Thymus (tissue), 11 donors: ENCODE results near the gene ELMO1. TPM values are rescaled to one million over a fixed set of nuclear protein-coding genes. Genes with fewer than 3 reads are reported as not detected.

Experiments used
- DNase-seq, 9 donors: peaks; one replicate each; pipeline ENCODE4 v3.0.0-alpha.2; 2013; ENCODE audit warnings: low spot score in 9 of 9, low read depth in 6 of 9, missing footprints in 1 of 9
- H3K27ac ChIP-seq, 2 donors: one replicate each; pipeline ENCODE4 v1.5.1; 2013; ENCODE audit warnings: control low read depth in 1 of 2, low read depth in 1 of 2, low read length in 1 of 2, mild to moderate bottlenecking in 1 of 2, moderate library complexity in 1 of 2
- H3K27me3 ChIP-seq, 2 donors: one replicate each; pipeline ENCODE4 v1.5.1; 2013; ENCODE audit warnings: low read length in 1 of 2; ENCODE audit not compliant: control insufficient read depth in 2 of 2, insufficient read depth in 1 of 2
- H3K36me3 ChIP-seq, 2 donors: one replicate each; pipeline ENCODE4 v1.5.1; 2013; ENCODE audit warnings: low read length in 1 of 2, mild to moderate bottlenecking in 1 of 2, moderate library complexity in 1 of 2; ENCODE audit not compliant: control insufficient read depth in 2 of 2, insufficient read depth in 2 of 2
- H3K4me1 ChIP-seq, 2 donors: one replicate each; pipeline ENCODE4 v1.5.1; 2013; ENCODE audit warnings: low read length in 2 of 2; ENCODE audit not compliant: control insufficient read depth in 2 of 2, insufficient read depth in 2 of 2
- H3K4me3 ChIP-seq, 2 donors: one replicate each; pipeline ENCODE4 v1.5.1; 2013; ENCODE audit warnings: low read length in 2 of 2, control low read depth in 1 of 2, mild to moderate bottlenecking in 1 of 2
- H3K9me3 ChIP-seq, 2 donors: one replicate each; pipeline ENCODE4 v1.5.1; 2013; ENCODE audit warnings: low read length in 1 of 2, mild to moderate bottlenecking in 1 of 2; ENCODE audit not compliant: control insufficient read depth in 2 of 2, insufficient read depth in 1 of 2
- WGBS: extraction: QIAGEN DNeasy Blood & Tissue Kit; methylation state at CpG from one replicate; pipeline ENCODE4 v1.1.7; 2013; 5-methylcytosine and 5-hydroxymethylcytosine counted together
- polyA plus RNA-seq: library from polyadenylated mRNA; stranded (reverse); fragments of 200-250 nt; gene quantifications from one replicate; pipeline ENCODE4 v1.2.3, GENCODE V29; 2013
- total RNA-seq: library from RNA; stranded (reverse); fragments of 120-200 nt; gene quantifications from one replicate; pipeline ENCODE4 v1.2.4, GENCODE V29; 2013
- donor health status: healthy.

Gene ELMO1
- total and polyA plus RNA-seq, 2 donors: 18.7 to 22.5 TPM

DNA sequence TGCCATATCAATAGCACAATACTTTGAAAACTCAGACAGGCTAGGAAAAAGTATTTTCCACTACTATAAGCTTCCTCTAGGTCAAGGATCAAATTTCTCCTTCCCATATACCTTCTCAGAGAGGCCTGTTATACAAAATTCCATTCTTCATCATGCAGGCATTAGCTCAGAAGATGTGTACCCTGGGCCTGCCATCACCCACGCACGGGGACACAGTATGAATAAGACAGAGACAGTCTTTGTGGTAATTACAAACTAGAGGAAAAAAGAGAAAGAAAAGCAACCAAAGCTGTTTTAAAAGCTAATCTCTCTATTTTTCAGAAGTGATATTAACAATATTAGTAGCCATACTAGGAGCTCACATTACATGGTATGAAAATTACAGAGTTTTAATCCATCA, 487.6 kb downstream of the ELMO1 start:
- Histone ChIP-seq H3K4me3 (no peak overlapping the region), H3K36me3 (no peaks in the 10 kb centered on the region), H3K9me3 (no peaks in the 10 kb centered on the region), H3K27ac (no peak overlapping the region), H3K4me1 (no peaks in the 10 kb centered on the region), H3K27me3 (no peaks in the 10 kb centered on the region)
- DNase-seq: no peak
- 69% methylated on average over 2 of the region's 2 CpGs for WGBS

DNA sequence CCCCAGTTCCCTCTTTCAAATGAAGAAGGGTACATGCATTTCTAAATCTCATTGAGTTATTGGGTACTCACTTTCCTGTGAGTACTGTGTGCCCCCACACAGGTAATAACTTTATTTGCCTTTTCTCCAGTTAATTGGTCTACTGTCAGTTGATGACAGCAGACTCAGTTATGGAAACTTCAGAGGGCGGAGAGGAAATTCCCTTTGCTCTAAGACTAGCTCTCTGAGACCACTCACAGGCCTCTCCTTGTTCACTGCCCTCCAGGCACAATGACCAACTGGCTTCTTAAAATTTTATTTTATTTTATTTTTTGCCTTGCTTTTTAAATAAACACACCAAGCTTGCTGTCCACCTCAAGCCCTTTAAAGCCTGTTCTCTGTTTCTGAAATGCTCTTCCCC, 488.6 kb downstream of the ELMO1 start:
- no peaks in the 10 kb centered on the region for H3K36me3 ChIP-seq
- no peak overlapping the region for H3K4me3 ChIP-seq
- H3K4me1 ChIP-seq: no peaks in the 10 kb centered on the region
- 96% methylated on average over 1 of the region's 1 CpG for WGBS
- H3K9me3 ChIP-seq: no peaks in the 10 kb centered on the region
- no peak for DNase-seq
- no peaks in the 10 kb centered on the region for H3K27me3 ChIP-seq
- H3K27ac ChIP-seq: no peak overlapping the region

- Histone ChIP-seq H3K27me3 (no peaks in the 10 kb centered on the region), H3K36me3 (no peaks in the 10 kb centered on the region), H3K9me3 (no peaks in the 10 kb centered on the region), H3K4me1 (no peaks in the 10 kb centered on the region), H3K4me3 (no peak overlapping the region), H3K27ac (no peak overlapping the region)
- 94% methylated on average over 4 of the region's 4 CpGs for WGBS
- no peak for DNase-seq
Measured at GRCh38 chr7:36958111-36958733, 490.4 kb downstream of the ELMO1 start.

DNA sequence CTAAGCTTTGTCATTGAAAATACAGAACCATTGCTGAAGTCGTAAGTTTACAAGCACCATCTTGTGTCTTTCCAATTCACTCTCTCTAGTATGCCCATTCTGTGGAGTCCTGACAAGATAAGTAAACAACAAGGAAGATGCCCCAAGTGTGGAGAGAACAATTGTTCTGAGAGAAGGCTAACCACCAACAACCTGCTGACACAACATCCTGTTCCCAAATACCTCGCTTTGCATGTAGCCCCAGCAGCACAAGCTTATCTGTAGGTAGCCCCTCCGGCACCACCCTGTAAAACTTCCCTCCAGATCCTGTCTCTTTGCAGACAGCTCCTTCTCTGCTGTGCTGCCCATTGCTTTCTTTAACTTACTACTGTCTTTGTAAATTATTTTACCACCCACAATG, 491.0 kb downstream of the ELMO1 start:
- Histone ChIP-seq H3K27ac (no peak overlapping the region), H3K36me3 (no peaks in the 10 kb centered on the region), H3K4me1 (no peaks in the 10 kb centered on the region), H3K4me3 (no peak overlapping the region), H3K9me3 (no peaks in the 10 kb centered on the region), H3K27me3 (no peaks in the 10 kb centered on the region)
- WGBS: 91% methylated on average over 3 of the region's 3 CpGs
- no peak for DNase-seq

DNA sequence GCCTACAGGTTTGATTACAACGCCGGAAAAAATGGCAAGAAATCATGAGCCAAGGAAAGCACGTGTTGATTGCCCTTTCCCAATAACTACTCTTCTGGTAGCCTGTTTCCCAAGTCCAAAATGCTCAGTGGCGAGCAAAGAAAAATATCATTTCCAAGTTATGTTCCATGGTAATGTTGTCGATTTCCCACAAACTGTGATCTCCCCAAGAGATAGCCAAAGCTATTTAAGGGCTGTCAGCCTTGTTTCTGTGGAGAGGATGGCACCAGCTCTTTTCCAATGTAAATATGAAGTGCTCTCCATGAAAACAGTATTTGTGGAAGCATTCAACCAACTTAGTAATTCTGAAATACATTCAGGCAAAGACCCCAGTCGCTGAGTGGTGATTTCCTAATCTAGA, 491.9 kb downstream of the ELMO1 start:
- Histone ChIP-seq H3K36me3 (no peaks in the 10 kb centered on the region), H3K27me3 (no peaks in the 10 kb centered on the region), H3K4me3 (no peak overlapping the region), H3K27ac (no peak overlapping the region), H3K4me1 (no peaks in the 10 kb centered on the region), H3K9me3 (no peaks in the 10 kb centered on the region)
- DNase-seq: no peak
- 97% methylated on average over 6 of the region's 6 CpGs for WGBS

GRCh38 chr7:36955456-36956129, 493.1 kb downstream of the ELMO1 start:
- 94% methylated on average over 3 of the region's 3 CpGs for WGBS
- Histone ChIP-seq H3K27ac (no peak overlapping the region), H3K4me1 (no peaks in the 10 kb centered on the region), H3K27me3 (no peaks in the 10 kb centered on the region), H3K4me3 (no peak overlapping the region), H3K36me3 (peaks cover 0 to 2% of the 10 kb centered on the region in 2 donors), H3K9me3 (no peaks in the 10 kb centered on the region)
- DNase-seq: no peak

DNA sequence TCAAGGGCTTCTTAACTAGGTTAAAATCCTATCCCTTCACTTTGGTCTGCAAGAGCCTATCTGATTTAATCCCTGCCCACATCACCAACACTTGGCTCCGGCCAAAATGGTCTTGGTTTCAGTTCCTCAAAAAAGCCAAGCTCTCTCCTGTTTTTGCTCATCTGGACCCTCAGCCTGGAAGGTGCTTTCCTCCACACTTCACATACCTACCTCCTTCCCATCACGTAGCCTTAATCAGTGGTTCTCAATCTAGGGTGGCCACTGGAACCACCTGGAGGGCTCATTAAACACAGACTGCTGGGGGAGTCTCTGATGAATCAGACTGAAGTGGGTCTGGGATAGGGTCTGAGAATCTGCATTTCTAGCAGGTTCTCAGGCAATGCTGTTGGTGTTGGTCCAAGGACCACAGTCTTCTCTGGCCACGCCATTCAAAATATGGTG, 497.4 kb downstream of the ELMO1 start:
- Histone ChIP-seq H3K27ac (no peak overlapping the region), H3K9me3 (no peaks in the 10 kb centered on the region), H3K4me1 (peaks cover 0 to under 1% of the 10 kb centered on the region in 2 donors), H3K27me3 (no peaks in the 10 kb centered on the region), H3K36me3 (peaks cover 0 to 2% of the 10 kb centered on the region in 2 donors), H3K4me3 (no peak overlapping the region)
- 100% methylated on average over 3 of the region's 3 CpGs for WGBS
- no peak for DNase-seq

- no peak for DNase-seq
- Histone ChIP-seq H3K4me3 (no peak overlapping the region), H3K9me3 (no peaks in the 10 kb centered on the region), H3K36me3 (peaks cover 0 to 2% of the 10 kb centered on the region in 2 donors), H3K27me3 (no peaks in the 10 kb centered on the region), H3K27ac (no peak overlapping the region), H3K4me1 (peaks cover 0 to 6% of the 10 kb centered on the region in 2 donors)
- 96% methylated on average over 8 of the region's 8 CpGs for WGBS
Measured at GRCh38 chr7:36949711-36950600, 498.7 kb downstream of the ELMO1 start.

GRCh38 chr7:36946401-36946739, 502.3 kb downstream of the ELMO1 start:
- Histone ChIP-seq H3K4me1 (peaks cover 0 to 17% of the 10 kb centered on the region in 2 donors), H3K4me3 (no peak overlapping the region), H3K27me3 (no peaks in the 10 kb centered on the region), H3K27ac (no peak overlapping the region), H3K9me3 (no peaks in the 10 kb centered on the region), H3K36me3 (peaks cover 0 to 1% of the 10 kb centered on the region in 2 donors)
- 95% methylated on average over 2 of the region's 2 CpGs for WGBS
- DNase-seq: no peak
